NCI-H345 treated with DMSO at 0.1 percent for 48 hours (cell line): Measurements from ENCODE around the gene KANSL1.

Experiments used
- DNase-seq: peaks from one replicate; lab custom pipeline; 2025; ENCODE audit not compliant: unreplicated experiment; lab: John Stamatoyannopoulos, UW

KANSL1 gene

DNA sequence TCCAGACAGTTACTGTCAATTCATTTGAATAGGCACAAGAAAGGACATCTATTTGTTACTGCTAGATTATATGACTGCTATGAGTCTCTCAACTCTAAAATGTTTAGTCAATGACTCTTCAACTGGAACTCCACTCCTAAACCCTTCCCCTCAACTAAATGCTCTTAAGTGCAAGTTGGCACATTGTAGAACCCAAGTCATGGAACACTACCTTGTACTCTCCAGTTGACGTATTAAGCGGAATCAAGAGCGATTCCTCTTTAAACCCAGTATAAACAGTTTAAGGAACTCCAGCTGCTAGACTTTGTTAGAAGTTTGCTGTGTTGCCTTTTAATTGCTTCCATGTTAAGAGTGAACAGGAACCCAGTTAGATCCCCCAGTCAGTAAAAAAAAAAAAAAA is 149.6 kb downstream of the KANSL1 start:
- no peak for DNase-seq

DNA sequence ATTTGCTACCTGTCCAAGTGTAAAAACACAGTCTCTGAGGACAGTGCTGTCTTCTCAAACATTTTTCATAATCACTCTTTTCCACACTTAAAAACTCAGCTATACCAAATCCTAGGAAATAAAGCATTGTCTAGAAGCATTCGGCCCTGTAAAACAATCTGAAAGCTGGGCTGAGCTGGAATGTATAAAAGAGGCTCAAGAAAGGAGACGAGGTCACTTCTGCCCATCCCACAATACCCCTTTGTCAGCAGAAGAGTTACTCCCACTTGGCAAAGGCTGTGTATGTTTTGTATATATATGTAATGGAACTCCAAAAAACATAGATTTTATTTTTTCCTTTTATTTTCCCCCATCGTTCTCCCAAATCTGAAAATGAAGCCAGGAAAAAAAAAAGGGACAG is 150.3 kb downstream of the KANSL1 start:
- no peak for DNase-seq

GRCh38 chr17:46042246-46042645 is 151.0 kb downstream of the KANSL1 start:
- DNase-seq, result no peak

GRCh38 chr17:46039592-46040186 is 153.5 kb downstream of the KANSL1 start:
- DNase-seq, result no peak

- DNase-seq, result no peak
Observed at GRCh38 chr17:46038937-46039336, 154.3 kb downstream of the KANSL1 start.

- DNase-seq, result no peak
Observed at GRCh38 chr17:46038414-46038813, 154.8 kb downstream of the KANSL1 start.

- no peak for DNase-seq
Observed at GRCh38 chr17:46037722-46038255, 155.4 kb downstream of the KANSL1 start.

- no peak for DNase-seq
Observed at GRCh38 chr17:46036491-46036890, 156.7 kb downstream of the KANSL1 start.

DNA sequence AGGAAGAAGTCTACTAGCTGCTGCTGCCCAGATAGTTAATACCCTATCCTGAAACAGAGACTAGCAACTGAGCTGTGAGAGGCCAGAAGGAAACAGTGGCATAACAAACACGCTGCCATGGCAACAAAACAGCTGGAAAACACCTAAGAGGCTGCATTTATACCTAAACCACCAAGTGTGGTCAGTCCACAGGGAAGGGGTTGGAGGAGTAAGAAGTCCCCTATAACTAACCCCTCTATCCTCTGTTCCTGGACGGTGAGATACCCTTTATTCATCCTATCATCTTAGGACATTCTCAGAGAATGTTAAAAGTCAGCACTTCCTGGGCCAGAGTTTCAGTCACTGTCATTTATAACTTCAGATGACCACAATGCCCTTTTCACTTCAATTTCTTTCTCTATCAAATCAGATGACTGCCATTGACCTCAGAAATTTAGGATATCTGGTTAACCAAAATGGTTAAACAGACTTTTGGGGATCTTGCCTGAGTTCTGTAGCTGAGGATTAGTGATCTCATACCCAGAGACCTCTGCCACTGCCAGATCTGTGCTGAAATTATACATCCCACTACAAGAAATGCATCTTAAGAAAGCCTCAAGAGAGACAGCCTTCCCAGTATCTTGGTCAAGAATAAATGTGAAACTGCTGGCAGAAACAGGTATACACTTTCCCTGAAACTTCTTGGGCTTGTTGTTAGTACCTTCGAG is 158.0 kb downstream of the KANSL1 start:
- DNase-seq, result no peak

DNA sequence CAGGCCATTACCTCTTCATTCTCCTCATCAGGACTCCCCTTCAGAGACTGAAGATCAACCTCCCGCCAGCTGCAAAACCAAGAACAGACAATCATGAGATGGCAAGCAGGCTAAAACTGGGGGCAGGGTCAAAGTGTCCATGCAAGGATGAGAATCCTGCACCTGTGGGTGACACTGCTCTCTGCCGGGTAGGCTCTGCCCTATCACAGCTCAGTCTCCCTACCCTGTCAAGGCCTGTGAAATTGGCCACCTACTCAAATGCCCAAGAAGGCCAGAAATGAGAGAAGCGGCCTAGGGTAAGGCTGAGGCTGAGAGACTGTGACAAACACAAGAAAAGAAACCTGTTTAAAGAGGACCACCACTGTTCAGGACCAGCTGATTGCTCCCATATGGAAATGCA is 159.8 kb downstream of the KANSL1 start:
- no peak for DNase-seq

DNA sequence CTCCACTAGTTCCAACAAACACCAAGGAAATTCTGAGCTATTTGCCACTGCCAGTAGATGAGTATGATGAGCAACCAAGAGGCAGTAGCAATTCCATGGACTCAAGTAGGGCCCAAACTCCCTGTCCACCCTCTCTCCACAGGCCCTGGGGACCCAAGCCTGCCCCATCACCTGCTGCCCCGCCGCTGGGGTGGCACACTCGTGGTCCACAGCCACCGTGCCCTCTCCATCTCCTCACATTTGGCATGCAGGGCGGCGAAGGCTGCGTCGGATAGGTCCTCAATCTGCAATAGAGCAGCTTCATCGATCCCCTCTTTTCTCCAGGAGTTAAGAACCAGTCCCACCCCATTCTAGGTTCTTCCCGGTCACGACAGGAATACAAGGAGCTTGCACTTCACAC is 160.3 kb downstream of the KANSL1 start:
- DNase-seq, result no peak

GRCh38 chr17:46031920-46032319 is 161.3 kb downstream of the KANSL1 start:
- no peak for DNase-seq

DNA sequence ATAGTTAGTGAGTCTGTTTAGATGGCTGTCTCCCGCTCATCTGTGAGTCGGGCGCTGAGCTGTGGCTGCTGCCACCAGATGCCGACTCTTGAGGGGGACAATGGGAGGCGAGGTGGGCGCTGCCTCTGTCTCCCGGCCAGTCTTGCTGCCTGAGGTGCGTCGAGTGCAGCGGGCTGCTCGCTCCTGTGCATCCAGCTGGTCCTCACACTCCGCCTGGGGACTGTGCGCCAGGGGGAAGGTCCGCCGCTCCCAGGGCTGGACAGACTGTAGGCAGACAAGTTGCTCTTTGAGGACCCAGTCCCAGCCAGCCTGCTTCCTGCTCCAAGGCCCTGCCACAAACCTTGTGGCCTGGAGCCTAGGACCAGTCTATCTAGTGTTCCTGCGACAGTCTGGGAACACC is 161.8 kb downstream of the KANSL1 start:
- no peak for DNase-seq

- DNase-seq, result no peak
Observed at GRCh38 chr17:46030752-46031151, 162.5 kb downstream of the KANSL1 start.

- no peak for DNase-seq
Observed at GRCh38 chr17:46029627-46030026, 163.6 kb downstream of the KANSL1 start.

DNA sequence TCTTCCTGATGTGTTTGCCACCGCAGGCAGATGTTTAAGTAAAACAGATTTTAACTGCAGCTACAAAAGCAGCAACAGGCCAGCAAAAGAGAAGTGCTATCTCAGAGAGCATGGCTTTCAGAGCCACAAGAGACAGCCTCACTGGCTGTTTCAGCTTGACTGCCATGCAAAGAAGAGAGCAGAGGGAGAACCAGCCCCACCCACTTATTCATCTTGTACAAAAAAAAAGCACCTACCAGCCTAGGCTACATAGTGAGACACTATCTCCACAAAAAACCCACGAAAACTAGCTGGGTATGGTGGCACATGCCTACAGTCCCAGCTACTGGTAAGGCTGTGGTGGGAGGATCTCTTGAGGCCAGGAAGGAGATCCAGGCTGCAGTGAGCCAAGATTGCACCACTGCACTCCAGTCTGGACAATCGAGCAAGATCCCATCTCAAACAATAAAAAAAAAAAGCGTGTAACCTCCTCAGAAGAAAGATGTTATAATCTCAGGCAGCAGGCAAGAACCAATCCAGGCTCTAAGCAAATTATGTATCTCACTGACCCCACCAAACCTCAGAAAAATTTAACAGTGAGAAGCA is 164.2 kb downstream of the KANSL1 start:
- DNase-seq, result no peak

DNA sequence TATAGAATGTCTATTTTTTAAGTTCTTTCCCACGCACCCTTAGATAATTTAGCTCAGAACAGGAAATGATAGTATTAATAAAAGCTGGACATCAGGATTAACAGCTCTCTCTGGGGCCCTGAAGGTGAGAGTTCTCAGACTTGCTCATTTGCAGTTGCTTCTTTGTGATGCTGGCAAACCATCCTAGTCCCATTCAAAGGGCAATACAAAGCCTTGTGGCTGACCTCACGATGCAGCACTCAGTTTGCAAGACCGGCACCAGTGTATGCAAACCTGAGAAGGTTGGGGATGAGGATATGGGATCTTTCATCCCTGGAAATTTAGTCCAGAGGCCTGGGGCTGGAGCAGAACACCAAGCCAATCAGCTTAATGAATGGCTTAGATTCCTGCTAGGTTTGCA is 164.9 kb downstream of the KANSL1 start:
- no peak for DNase-seq

DNA sequence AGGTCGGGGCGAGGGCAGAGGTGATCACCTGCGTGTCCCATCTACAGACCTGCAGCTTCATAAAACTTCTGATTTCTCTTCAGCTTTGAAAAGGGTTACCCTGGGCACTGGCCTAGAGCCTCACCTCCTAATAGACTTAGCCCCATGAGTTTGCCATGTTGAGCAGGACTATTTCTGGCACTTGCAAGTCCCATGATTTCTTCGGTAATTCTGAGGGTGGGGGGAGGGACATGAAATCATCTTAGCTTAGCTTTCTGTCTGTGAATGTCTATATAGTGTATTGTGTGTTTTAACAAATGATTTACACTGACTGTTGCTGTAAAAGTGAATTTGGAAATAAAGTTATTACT is 165.3 kb downstream of the KANSL1 start:
- DNase-seq, result no peak

- no peak for DNase-seq
Observed at GRCh38 chr17:46027048-46027975, 165.9 kb downstream of the KANSL1 start.

DNA sequence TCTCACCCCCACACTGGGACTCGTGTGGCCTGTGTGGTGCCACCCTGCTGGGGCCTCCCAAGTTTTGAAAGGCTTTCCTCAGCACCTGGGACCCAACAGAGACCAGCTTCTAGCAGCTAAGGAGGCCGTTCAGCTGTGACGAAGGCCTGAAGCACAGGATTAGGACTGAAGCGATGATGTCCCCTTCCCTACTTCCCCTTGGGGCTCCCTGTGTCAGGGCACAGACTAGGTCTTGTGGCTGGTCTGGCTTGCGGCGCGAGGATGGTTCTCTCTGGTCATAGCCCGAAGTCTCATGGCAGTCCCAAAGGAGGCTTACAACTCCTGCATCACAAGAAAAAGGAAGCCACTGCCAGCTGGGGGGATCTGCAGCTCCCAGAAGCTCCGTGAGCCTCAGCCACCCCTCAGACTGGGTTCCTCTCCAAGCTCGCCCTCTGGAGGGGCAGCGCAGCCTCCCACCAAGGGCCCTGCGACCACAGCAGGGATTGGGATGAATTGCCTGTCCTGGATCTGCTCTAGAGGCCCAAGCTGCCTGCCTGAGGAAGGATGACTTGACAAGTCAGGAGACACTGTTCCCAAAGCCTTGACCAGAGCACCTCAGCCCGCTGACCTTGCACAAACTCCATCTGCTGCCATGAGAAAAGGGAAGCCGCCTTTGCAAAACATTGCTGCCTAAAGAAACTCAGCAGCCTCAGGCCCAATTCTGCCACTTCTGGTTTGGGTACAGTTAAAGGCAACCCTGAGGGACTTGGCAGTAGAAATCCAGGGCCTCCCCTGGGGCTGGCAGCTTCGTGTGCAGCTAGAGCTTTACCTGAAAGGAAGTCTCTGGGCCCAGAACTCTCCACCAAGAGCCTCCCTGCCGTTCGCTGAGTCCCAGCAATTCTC is 166.8 kb downstream of the KANSL1 start:
- DNase-seq, result no peak
